AG04449 (cell line): Measurements from ENCODE around the gene FDPS.

Experiments
- CTCF ChIA-PET: fragments of 350-600 bp; formaldehyde crosslinking; extraction: SDS; loops from one replicate; lab custom pipeline; 2021; ENCODE audit warnings: antibody characterized with exemption; lab: Yijun Ruan, JAX
- POLR2A ChIA-PET: fragments of 400-600, 350-600 bp; formaldehyde crosslinking; extraction: SDS; loops from one replicate; lab custom pipeline; 2020; ENCODE audit warnings: antibody characterized with exemption, inconsistent platforms; lab: Yijun Ruan, JAX
- DNase-seq: peaks from one replicate; pipeline ENCODE4 v3.0.0-alpha.2; 2010; ENCODE audit warnings: low read depth, low spot score
- H3K4me3 ChIP-seq: 2 replicates; pipeline ENCODE4 v1.5.1; 2011; ENCODE audit warnings: low read depth, mild to moderate bottlenecking, control low read depth, low read length
- CTCF ChIP-seq: IDR thresholded peaks from one replicate; pipeline ENCODE4 v1.5.1; 2011; ENCODE audit warnings: mild to moderate bottlenecking, moderate library complexity, low read length, control low read depth, inconsistent platforms; ENCODE audit not compliant: insufficient read depth; ENCODE audit errors: missing control alignments

FDPS gene

GRCh38 chr1:155293086-155293749 lies 15.4 kb upstream of the FDPS start:
- ChIA-PET POLR2A (no interaction called here), CTCF (interaction anchor here (1.1 to 3.3 kb wide), 5 partner anchors 10 to 42 kb away, joined by 3 to 14 read pairs (median 4); no protein-coding TSS in a partner anchor)
- no peak for TF ChIP-seq CTCF
- DNase-seq = no peak
- H3K4me3 ChIP-seq = no peak overlapping the region

GRCh38 chr1:155294520-155295182 lies 14.0 kb upstream of the FDPS start:
- ChIA-PET CTCF (no interaction called here), POLR2A (no interaction called here)
- no peak for TF ChIP-seq CTCF
- no peak overlapping the region for H3K4me3 ChIP-seq
- no peak for DNase-seq

- ChIA-PET CTCF (no interaction called here), POLR2A (no interaction called here)
- TF ChIP-seq CTCF = no peak
- no peak overlapping the region for H3K4me3 ChIP-seq
- DNase-seq = no peak
These were observed 13.3 kb upstream of the FDPS start for GRCh38 chr1:155295183-155295941.

- POLR2A ChIA-PET = no interaction called here
These were observed 12.8 kb upstream of the FDPS start for GRCh38 chr1:155295942-155296267.

GRCh38 chr1:155296661-155297060 lies 12.0 kb upstream of the FDPS start:
- DNase-seq = no peak
- H3K4me3 ChIP-seq = no peak overlapping the region
- no peak for TF ChIP-seq CTCF
- ChIA-PET POLR2A (no interaction called here), CTCF (interaction anchor here (0.8 to 1.1 kb wide), 2 partner anchors 10 to 17 kb away, joined by 3 read pairs; no protein-coding TSS in a partner anchor)

More at GRCh38 chr1:155295942-155296267, 12.8 kb upstream of the FDPS start:
- no peak for DNase-seq
- no peak overlapping the region for H3K4me3 ChIP-seq
- TF ChIP-seq CTCF = no peak
- CTCF ChIA-PET = interaction anchor here (0.8 kb wide), 1 partner anchor 11 kb away, joined by 3 read pairs; no protein-coding TSS in a partner anchor

GRCh38 chr1:155297384-155297783 lies 11.3 kb upstream of the FDPS start:
- ChIA-PET CTCF (interaction anchor here (0.9 to 1.1 kb wide), 2 partner anchors 18 to 20 kb away, joined by 3 read pairs; partner anchors contain the start of gene HCN3), POLR2A (no interaction called here)
- H3K4me3 ChIP-seq = no peak overlapping the region
- DNase-seq = no peak
- no peak for TF ChIP-seq CTCF
